Stimulated activated CD8-positive, alpha-beta memory T cell treated with anti-CD3 and anti-CD28 coated beads, Interleukin-4, amount 100 ng/mL, for 24 hours (primary cell): ENCODE results near the gene PTH2.
"Not testable (repeated sequence)": the region's sequence is repeated elsewhere in the genome, so short reads cannot be mapped to it uniquely, and the experiment has no call there.

Experiments used
- DNase-seq: peaks from one replicate; pipeline ENCODE4 v3.0.0-alpha.2; 2020; ENCODE audit warnings: low read depth

The PTH2 gene

DNA sequence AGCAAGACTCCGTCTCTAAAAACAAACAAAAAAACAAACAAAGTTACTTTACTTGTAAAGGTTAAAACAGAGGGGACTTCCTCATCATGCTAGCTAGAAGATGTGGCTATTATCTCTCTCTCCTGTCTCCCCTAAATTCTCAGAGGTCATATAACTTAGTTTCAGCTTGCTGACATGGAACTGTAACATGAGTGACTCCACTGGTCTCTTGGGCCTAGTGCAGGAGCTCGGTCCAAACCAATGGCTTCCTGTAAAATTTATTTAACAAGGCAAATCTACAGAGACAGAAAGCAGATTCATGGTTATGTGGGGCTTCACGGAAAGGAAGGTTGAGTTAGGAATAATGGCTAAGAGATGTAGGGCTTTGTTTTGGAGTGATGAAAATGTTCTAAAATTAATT, 44.7 kb downstream of the PTH2 start:
- no peak for DNase-seq

- no peak for DNase-seq
Observed at GRCh38 chr19:49374665-49375434, 48.4 kb downstream of the PTH2 start.

DNA sequence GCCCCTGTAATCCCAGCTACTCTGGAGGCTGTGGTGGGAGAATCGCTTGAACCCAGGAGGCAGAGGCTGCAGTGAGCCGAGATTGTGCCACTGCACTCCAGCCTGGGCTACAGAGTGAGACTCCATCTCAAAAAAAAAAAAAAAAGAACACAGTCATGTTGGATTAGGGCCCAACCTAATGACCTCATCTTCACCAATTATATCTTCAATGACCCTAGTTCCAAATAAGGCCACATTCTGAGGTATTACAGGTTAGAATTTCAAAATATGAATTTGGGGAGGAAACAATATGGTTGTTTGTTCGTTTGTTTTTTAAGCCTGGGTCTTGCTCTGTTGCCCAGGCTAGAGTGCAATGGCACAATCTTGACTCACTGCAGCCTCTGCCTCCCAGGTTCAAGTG, 50.1 kb downstream of the PTH2 start:
- DNase-seq, result not testable (repeated sequence)
